Astrocyte of the cerebellum (primary cell): Measurements from ENCODE around the gene PLAGL1.
A peak's percentile ranks its signal among the peaks of the same experiment; 100 is the strongest.

ENCODE experiments used
- DNase-seq: peaks from one replicate; pipeline ENCODE4 v3.0.0-alpha.2; 2011; ENCODE audit warnings: low read depth
- H3K4me3 ChIP-seq: 2 replicates; pipeline ENCODE4 v1.5.1; 2011; ENCODE audit warnings: mild to moderate bottlenecking, low read depth, low read length, moderate library complexity
- in situ Hi-C: cut with HindIII; loops from 2 replicates; pipeline ENCODE4 v1.10.0; 2017; ENCODE audit warnings: low sequenced_read_pairs
- TF ChIP-seq, protein P1 (sequence below): IDR thresholded peaks from 2 replicates; pipeline ENCODE4 v1.5.1; 2012; ENCODE audit warnings: low read length, low read depth, moderate library complexity, mild to moderate bottlenecking; ENCODE audit errors: missing control alignments

Gene PLAGL1

DNA sequence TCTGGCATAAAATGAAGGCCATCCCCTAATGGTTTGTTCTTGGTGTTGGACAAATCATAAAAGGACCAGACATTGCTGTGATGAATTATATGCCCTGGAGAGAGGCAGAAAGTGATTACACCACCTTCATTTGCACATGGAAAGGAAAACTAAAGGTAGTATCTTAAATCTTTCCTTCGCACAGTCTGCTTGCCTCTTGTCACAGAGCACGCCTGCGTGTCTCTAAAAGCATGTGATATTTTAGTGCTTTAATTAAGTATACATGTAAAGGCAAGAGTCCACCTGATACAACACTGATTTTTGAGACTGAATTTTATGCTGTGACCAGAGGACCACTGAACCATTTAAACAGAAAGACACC is 28.8 kb upstream of the PLAGL1 start:
- TF ChIP-seq, protein P1, sequence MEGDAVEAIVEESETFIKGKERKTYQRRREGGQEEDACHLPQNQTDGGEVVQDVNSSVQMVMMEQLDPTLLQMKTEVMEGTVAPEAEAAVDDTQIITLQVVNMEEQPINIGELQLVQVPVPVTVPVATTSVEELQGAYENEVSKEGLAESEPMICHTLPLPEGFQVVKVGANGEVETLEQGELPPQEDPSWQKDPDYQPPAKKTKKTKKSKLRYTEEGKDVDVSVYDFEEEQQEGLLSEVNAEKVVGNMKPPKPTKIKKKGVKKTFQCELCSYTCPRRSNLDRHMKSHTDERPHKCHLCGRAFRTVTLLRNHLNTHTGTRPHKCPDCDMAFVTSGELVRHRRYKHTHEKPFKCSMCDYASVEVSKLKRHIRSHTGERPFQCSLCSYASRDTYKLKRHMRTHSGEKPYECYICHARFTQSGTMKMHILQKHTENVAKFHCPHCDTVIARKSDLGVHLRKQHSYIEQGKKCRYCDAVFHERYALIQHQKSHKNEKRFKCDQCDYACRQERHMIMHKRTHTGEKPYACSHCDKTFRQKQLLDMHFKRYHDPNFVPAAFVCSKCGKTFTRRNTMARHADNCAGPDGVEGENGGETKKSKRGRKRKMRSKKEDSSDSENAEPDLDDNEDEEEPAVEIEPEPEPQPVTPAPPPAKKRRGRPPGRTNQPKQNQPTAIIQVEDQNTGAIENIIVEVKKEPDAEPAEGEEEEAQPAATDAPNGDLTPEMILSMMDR = no peak
- in situ Hi-C loops = no loop called here
- H3K4me3 ChIP-seq = no peak overlapping the region
- no peak for DNase-seq

DNA sequence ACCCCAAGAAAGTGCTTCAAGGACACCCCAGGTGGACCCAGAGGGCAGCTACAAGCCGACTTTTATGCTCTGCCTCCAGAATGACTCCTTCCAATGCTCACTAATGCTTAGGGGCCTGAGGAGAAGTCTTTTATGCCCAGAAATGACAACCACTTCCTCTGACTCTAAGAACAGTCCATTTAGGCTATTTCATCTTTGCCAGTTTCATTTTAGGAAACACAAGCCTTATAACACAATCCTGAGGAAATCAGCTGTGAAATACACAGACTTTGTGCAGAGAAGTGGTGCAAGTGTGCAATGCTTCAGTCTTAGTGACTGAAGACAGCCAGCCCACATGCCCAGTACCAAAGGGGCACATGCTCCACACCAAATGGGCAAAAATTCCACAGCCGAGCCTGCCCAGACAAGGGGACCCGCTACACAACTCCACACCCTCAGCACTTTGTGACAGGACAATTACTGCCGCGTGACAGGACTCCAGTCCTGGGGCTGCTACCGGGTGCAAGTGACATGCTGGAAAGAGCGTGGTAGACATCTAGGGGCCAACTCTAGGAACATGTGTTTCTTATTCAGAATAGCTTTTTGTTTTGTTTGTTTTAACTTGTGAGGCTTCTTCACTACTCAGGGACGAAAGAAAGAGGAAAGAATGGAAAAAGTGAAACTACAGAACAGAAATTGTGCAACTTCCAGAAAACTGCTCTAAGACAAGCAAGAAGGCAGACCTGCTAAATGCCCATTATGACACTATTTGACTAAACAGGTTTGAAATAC is 28.2 kb upstream of the PLAGL1 start:
- H3K4me3 ChIP-seq = no peak overlapping the region
- TF ChIP-seq, protein P1 = no peak
- in situ Hi-C loops = no loop called here
- DNase-seq = no peak

DNA sequence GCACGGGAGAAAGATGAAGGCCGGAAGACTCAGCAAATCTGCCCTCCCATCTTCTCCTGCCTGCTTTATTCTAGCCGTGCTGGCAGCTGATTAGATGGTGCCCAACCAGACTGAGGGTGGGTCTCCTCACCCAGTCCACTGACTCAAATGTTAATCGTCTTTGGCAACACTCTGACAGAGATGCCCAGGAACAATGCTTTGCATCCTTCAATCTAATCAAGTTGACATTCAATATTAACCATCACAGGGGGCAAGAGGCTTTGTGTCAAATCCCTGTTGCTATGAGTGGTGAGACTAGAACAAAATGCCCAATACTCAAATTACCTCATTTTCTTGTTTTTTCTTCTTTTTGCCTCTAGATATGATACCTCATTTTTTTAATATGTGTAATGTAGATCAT is 27.4 kb upstream of the PLAGL1 start:
- no peak for DNase-seq
- in situ Hi-C loops = no loop called here
- TF ChIP-seq, protein P1 = no peak
- H3K4me3 ChIP-seq = no peak overlapping the region

DNA sequence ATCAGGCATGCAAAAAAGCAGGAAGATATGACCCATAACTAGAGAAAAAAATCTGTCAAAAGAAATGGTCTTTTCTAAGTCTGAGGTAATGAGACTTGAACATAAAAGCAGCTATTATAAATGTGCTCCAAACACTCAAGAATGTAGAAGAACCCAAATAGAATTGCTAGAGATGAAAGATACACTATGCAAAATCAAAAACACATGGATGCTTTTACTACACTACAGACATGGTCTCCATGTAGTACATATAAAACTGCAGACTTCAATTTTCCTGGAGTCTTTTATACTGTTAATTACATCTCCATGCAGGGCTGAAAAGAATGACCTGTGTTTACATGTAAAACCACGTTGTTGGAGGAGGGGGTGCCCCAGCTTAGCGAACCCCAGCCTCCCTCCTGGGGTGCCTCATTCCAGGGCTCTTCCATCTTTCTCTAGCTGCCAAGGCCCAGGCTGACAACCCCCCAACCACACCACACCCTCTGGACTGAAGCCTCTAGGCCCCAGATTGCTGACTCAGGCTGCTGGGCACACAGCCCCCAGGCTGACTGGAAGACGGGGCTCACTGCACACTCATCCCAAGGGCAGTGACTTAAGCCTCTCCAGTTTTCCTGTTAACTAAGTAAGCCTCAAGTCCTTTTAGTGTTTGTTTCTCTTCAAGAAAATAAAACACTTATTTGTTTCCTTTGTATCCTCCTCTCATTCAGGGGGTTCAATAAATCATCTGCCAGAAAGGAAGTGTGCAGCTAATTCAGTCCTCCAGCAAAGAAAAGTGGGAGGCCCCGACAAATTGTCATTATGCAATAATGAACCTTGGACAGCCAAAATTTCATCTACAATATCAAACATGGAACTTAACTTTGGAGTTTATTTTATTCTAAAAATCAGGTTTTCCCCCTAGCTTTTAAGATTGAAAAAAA is 26.0 kb upstream of the PLAGL1 start:
- peak; percentile 45 for DNase-seq
- in situ Hi-C loops = no loop called here
- no peak overlapping the region for H3K4me3 ChIP-seq
- TF ChIP-seq, protein P1 = no peak

DNA sequence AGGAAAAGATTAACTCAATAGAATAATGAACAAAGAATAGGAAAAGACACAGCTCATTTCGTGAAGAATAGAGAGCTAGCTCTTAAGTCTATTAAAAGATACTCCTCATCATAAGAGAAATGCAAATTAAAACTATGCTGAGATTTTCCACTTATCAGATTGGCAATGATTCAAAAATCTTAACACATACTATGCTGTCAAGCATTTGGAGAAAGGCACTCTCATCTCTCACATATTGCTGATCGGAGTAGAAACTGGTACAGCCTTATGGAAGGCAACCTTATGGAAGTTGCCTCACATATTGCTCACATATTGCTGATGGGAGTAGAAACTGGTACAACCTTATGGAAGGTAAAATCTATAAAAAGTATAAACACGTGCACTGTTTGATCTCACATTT is 21.4 kb upstream of the PLAGL1 start:
- H3K4me3 ChIP-seq = no peak overlapping the region
- in situ Hi-C loops = no loop called here
- no peak for DNase-seq
- TF ChIP-seq, protein P1 = no peak

DNA sequence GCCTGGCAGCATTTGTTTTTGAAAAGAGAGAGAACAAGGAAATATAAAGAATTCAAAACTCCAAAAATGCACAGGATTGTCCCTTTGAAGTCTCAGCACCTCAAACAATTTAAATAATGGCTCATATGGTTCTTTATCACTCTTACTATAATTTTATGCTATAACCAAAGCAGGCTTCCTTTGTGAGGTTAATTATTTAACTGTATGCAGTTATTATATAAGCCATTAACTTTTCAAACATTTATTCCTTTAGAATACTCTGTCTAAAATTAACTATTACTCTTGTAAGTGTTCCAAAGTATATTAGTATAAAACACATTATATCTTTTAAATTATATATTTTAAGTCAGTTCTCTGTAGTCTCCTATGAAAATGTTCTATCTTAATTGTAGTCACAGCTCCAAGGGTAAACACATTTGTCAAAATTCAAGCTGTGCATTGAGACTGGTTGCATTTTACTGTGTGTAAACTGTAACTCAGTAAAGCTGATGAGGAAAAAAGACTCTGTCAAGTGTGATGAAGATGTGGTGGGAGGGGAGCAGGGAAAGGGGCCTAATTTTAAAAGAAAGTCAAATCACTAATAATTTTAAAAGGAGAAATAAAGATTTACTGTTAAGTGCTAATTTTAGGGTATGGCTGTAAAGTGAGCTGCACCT is 20.0 kb upstream of the PLAGL1 start:
- TF ChIP-seq, protein P1 = no peak
- DNase-seq = no peak
- H3K4me3 ChIP-seq = no peak overlapping the region
- in situ Hi-C loops = no loop called here
